Thyroid gland (tissue), 4 donors: ENCODE data around the gene TBPL2.

Experiments used
- CTCF ChIP-seq, 6 experiments: fragments of 200-600 bp in 3 of 6; fragments of 450-650 bp in 3 of 6; sonication (generic) in 3 of 6; IDR thresholded peaks; one replicate each; pipeline ENCODE4 v1.5.1; 2016 to 2019; ENCODE audit warnings: antibody characterized with exemption in 6 of 6, mild to moderate bottlenecking in 2 of 6, inconsistent platforms in 1 of 6, moderate library complexity in 1 of 6
- POLR2A ChIP-seq, 2 donors: fragments of 450-650 bp; IDR thresholded peaks; one replicate each; pipeline ENCODE4 v1.6.1; 2017; ENCODE audit warnings: antibody characterized with exemption in 2 of 2, mild to moderate bottlenecking in 2 of 2, moderate library complexity in 1 of 2

- no peak for TF ChIP-seq CTCF (IDR thresholded peaks at IDR 0.05)
- TF ChIP-seq POLR2A (IDR thresholded peaks at IDR 0.05) = no peak
These were observed 37.3 kb upstream of the TBPL2 start for GRCh38 chr14:55477680-55478079.
